ENCODE measurements around the gene ENTHD1.

DNA sequence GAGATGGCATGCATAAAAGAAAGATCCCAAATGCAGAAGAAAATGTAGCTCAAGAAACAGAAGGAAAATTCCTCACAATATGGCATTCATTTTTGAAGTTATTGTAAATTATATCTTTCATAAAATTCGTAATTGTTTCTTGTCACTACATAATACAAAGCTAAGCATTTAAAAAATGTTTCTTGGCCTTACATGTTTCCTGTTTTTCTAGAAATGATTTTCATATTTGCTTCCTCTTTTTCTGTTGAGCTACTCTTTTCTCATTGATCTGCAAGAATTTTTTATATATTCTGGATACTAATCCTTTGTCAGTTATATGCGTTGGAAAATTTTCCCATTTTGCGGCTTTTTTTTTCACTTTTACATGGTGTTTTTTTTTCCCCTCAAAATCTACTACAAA is 48.0 kb downstream of the ENTHD1 start:
- no peak for TF ChIP-seq POLR2A (IDR thresholded peaks at IDR 0.05; ENCODE audit: low read depth, low read length)
- TF ChIP-seq TAF1 (IDR thresholded peaks at IDR 0.05; ENCODE audit: borderline replicate concordance, low read depth, low read length) = no peak
